LNCAP (cell line): ENCODE measurements around the gene ITPR1.

Source experiments
- TF ChIP-seq, protein P1 (sequence below): fragments of 450-650 bp; IDR thresholded peaks from 2 replicates; pipeline ENCODE4 v1.5.1; 2017; ENCODE audit warnings: mild to moderate bottlenecking

Gene ITPR1

DNA sequence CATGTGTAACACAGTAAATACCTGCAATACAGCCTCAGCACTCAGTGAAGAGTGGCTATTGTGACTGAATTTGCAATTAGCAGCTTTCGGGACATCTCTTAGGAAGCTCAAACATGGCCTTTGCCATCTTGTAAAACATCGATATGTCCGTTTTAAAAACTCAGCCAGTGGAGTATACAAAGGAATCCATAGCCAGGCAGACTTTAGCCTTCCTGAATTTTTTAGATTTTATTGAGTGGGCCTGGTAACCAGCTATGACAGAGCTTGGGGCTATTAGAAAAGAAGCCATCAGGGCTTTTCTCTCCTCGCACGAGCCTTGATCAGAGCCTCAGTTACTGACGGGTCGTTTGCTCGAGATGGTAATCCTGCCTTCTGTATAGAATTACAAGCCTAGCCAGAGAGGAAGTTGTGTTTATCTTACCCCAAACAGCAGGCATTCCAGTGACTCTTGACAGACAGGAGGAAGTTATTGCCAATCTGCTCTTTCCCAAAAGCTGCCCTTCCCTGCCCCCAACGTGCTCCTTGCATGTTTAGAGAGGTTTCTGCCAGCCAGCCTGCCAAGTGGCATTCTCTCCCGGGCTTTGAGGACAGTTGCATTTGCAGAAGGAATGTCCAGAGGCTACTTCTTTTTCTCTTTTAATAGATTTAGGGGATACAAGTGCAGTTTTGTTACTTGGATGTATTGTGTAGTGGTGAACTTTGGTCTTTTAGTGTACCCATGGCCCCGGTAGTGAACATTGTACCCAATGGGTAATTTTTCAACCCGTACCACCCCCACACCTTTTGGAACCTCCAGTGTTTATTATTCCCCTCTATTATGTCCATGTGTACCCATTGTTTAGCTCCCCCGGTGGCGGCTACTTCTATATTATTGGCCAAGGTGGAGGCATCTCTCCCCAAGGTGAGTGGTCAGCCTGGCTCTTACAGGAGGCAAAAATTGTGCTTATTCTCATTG, 40.6 kb downstream of the ITPR1 start:
- TF ChIP-seq, protein P1, sequence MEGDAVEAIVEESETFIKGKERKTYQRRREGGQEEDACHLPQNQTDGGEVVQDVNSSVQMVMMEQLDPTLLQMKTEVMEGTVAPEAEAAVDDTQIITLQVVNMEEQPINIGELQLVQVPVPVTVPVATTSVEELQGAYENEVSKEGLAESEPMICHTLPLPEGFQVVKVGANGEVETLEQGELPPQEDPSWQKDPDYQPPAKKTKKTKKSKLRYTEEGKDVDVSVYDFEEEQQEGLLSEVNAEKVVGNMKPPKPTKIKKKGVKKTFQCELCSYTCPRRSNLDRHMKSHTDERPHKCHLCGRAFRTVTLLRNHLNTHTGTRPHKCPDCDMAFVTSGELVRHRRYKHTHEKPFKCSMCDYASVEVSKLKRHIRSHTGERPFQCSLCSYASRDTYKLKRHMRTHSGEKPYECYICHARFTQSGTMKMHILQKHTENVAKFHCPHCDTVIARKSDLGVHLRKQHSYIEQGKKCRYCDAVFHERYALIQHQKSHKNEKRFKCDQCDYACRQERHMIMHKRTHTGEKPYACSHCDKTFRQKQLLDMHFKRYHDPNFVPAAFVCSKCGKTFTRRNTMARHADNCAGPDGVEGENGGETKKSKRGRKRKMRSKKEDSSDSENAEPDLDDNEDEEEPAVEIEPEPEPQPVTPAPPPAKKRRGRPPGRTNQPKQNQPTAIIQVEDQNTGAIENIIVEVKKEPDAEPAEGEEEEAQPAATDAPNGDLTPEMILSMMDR, result no peak

DNA sequence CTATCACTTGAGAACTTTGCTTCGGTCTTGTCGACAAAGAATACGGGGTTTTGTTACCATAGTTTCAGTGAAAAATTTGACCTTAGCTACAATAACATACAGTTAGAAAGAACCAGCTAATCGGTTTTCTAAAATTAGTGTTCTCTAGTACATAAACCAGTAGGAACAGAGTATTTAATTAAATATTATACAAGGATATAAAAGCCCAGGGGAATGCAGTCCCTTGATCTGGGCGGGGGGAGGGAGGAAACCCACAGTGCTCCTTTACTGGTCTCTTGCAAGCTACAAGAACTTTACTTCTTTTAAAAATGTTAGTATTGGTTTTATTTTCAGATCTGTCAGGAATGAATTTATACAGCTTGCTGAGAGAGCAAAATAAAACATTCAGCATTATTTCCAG, 41.8 kb downstream of the ITPR1 start:
- TF ChIP-seq, protein P1, result no peak

DNA sequence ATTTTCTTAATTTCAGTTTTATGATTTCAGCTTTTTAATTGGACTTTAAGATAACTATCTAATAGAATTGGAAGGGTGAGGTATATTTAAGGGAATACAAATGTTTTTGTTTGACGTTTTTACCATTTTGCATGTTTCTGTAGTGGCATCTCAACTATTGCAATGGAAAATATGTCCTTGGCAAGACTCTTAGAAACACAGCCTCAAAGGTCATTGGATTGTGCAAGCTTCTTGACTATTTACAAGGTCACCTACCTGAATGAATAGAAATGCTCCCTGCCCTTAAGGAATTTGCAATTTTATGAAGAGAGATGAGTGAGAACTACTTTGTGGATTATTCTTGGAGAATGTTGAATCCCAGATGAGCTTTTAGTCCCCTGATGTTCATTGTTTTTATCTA, 43.1 kb downstream of the ITPR1 start:
- TF ChIP-seq, protein P1, result no peak

- TF ChIP-seq, protein P1, result no peak
Observed at GRCh38 chr3:4540267-4540666, 47.1 kb downstream of the ITPR1 start.

DNA sequence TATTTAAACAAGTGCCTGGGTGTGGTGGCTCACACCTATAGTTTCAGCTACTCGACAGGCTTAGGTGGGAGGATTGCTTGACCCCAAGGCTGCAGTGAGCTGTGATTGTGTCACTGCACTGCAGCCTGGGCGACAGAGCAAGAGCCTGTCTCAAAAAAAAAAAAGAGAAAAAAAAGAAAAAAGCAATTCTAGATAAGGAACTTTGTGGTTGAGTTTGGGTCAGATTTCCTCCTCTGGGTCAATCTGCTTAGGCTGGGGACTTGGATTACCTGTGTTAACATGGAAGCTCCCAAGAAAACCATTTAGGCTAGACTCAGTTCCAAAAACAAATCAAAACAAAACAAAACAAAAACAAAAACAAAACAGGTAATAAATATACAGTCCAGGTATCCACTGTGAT, 50.0 kb downstream of the ITPR1 start:
- TF ChIP-seq, protein P1, result no peak

GRCh38 chr3:4546346-4547178, 53.4 kb downstream of the ITPR1 start:
- TF ChIP-seq, protein P1, result no peak

DNA sequence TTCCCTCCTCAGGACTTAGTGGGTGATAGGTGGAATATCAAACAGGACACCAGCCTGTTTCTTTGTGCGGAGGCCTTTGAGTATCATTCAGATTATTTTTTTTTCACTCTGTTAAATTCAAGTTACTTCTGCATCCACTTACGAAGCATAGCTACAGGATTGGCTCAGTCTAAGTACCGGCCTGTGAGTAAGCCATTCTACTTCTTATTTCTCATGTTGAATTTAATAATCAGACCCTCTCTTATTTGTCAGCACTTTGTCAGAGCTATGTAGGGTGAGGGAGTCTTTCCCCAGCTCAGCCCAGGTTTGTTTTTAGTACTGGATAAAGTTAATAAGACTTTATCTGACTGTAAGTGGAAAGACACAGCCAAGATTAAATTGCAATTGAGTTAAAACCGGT, 54.7 kb downstream of the ITPR1 start:
- TF ChIP-seq, protein P1, result no peak
